Body of pancreas (tissue), 4 donors: ENCODE results near the gene PEX14.

Experiments
- POLR2A ChIP-seq, 3 donors: fragments of 450-650 bp; IDR thresholded peaks; one replicate each; pipeline ENCODE4 v1.6.1; 2016; ENCODE audit warnings: antibody characterized with exemption in 3 of 3, mild to moderate bottlenecking in 2 of 3
- TF ChIP-seq, protein P1 (sequence below), 7 experiments: fragments of 450-650 bp in 4 of 7; fragments of 200-600 bp in 3 of 7; sonication (generic) in 3 of 7; IDR thresholded peaks; one replicate each; pipeline ENCODE4 v1.5.1; 2016 to 2019; ENCODE audit warnings: antibody characterized with exemption in 7 of 7

DNA sequence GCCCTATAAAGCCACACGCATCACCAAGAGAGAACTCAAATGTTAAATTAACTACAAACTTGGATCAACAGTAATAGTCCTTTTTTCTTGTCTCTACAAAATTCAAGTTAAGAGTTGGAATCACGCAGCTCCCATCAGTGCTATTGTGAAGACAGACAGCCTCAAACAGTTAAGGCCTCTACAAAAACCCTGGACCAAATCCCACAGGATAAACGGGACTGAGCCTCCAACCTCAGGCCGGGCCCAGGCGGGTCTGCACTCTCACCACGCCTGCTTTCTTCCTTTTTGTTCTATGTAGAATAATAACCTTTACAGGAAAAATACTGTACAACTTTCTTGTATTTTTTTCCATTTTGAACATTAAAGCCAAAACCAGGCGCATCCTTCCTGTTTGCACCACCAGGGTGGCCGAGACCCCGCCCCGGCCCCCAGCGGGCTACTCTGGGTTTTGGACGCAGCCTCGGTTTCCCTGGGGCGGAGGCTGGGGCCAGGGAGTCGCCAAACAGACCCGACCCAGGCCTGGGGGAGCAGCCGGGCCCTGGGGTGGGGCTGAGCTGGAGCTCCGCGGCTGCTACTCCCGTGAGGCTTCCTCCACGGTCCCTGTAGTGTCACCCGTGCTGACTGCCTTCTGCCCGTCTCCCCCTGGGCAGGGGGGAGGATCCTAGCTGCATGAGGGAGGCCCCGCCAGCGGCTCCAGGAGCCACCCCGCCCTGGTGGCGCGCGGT, 163.2 kb downstream of the PEX14 start:
- TF ChIP-seq, protein P1, sequence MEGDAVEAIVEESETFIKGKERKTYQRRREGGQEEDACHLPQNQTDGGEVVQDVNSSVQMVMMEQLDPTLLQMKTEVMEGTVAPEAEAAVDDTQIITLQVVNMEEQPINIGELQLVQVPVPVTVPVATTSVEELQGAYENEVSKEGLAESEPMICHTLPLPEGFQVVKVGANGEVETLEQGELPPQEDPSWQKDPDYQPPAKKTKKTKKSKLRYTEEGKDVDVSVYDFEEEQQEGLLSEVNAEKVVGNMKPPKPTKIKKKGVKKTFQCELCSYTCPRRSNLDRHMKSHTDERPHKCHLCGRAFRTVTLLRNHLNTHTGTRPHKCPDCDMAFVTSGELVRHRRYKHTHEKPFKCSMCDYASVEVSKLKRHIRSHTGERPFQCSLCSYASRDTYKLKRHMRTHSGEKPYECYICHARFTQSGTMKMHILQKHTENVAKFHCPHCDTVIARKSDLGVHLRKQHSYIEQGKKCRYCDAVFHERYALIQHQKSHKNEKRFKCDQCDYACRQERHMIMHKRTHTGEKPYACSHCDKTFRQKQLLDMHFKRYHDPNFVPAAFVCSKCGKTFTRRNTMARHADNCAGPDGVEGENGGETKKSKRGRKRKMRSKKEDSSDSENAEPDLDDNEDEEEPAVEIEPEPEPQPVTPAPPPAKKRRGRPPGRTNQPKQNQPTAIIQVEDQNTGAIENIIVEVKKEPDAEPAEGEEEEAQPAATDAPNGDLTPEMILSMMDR (IDR thresholded peaks at IDR 0.05): no peak
- no peak for TF ChIP-seq POLR2A (IDR thresholded peaks at IDR 0.05)
